Left lung (tissue), 10 donors: ENCODE measurements around the gene UBASH3A. TPM values are rescaled to one million over a fixed set of nuclear protein-coding genes. Genes with fewer than 3 reads are reported as not detected.

Experiments used
- ATAC-seq: fragments of 200-7000 bp; cut with Tn5 transposase; one replicate; pipeline ENCODE4 v1.9.1; 2020; ENCODE audit warnings: moderate library complexity
- DNase-seq, 4 donors: peaks; one replicate each; pipeline ENCODE4 v3.0.0-alpha.2; 2013 to 2020
- H3K27ac ChIP-seq, 2 donors: fragments of 200-600 bp; sonication (generic) in 1 of 2; one replicate each; pipeline versions ENCODE4 v1.5.0 to v1.8.0; 2020 to 2021
- H3K27me3 ChIP-seq, 2 donors: fragments of 200-600 bp; sonication (generic) in 1 of 2; one replicate each; pipeline versions ENCODE4 v1.5.0 to v1.8.0; 2020 to 2021
- H3K36me3 ChIP-seq, 2 donors: fragments of 200-600 bp; sonication (generic) in 1 of 2; one replicate each; pipeline versions ENCODE4 v1.5.0 to v1.8.0; 2020 to 2021
- H3K4me1 ChIP-seq, 2 donors: fragments of 200-600 bp; one replicate each; pipeline ENCODE4 v1.8.0; 2021
- H3K4me3 ChIP-seq, 2 donors: fragments of 200-600 bp; sonication (generic) in 1 of 2; one replicate each; pipeline versions ENCODE4 v1.5.0 to v1.8.0; 2020 to 2021; ENCODE audit warnings: mild to moderate bottlenecking in 1 of 2
- H3K9me3 ChIP-seq, 2 donors: fragments of 200-600 bp; sonication (generic) in 1 of 2; one replicate each; pipeline versions ENCODE4 v1.5.0 to v1.8.0; 2020 to 2021
- intact Hi-C, 2 donors: fragments of 100-400 bp; cut with DNase I; formaldehyde crosslinking; loops; one replicate each; pipeline versions ENCODE4 v1.11.2 to v1.14.2; 2022
- polyA plus RNA-seq, 6 donors: library from polyadenylated mRNA; unstranded; fragments of 120-200 nt; gene quantifications; one replicate each; pipeline ENCODE4 v1.2.1, GENCODE V29; 2013; ENCODE audit not compliant: insufficient read length in 6 of 6
- total RNA-seq, 2 donors: library from RNA; stranded (reverse); fragmentation: NEBNext Ultra II Directional; extraction: Animal tissue kit (Norgen Biotek cat#: 25700); gene quantifications; one replicate each; pipeline ENCODE4 v1.2.1, GENCODE V29; 2021
- TF ChIP-seq, protein P1 (sequence below), 2 donors: fragments of 200-600 bp; sonication (generic) in 1 of 2; IDR thresholded peaks; one replicate each; pipeline versions ENCODE4 v1.5.0 to v1.8.0; 2021; ENCODE audit warnings: antibody characterized with exemption in 2 of 2
- donor health status: DM: no; HTN: yes; CAD: no.
- donor health status: DM: no; HTN: no; CAD: no.

Gene UBASH3A
- total and polyA plus RNA-seq, 8 donors = 0.08 to 1.3 (median 0.24) TPM

DNA sequence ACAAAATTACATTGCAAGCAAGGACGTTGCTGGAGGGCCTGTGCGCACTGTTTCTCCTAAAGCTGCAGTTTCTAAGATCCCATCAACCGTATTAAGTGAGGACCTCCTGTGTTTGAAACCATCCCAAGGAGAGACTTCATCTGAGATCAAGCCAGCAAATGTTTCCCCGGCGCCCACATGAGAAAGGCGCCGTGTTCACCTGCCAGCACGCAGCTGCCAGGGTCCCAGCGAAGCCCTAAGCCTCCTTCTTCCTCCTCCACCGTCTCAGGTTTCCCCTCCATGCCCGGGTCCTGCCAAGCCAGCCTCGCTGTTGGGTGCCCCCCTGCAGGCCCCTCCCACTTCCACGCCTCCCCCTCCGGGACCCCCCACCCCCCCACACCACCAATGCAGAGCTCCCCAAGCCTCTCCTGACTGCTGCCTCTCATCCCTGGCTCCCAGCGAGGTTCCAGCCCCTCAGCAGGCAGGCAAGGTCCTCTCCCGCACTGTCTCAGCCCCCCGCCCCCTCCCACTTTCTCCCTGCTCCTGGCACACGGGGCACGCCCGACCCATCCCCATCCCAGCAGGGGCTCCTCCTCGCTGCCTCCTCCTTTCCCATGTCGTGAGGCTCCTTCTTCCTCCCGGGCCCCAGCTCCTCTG lies 28.7 kb upstream of the UBASH3A start:
- H3K9me3 ChIP-seq = no peaks in the 10 kb centered on the region
- DNase-seq (peak in 1 of 4 donors; percentile 57), ATAC-seq (no peak)
- H3K4me1 ChIP-seq = no peaks in the 10 kb centered on the region
- peaks cover 0 to 19% of the 10 kb centered on the region in 2 donors for H3K27me3 ChIP-seq
- H3K4me3 ChIP-seq = no peak overlapping the region
- no peaks in the 10 kb centered on the region for H3K36me3 ChIP-seq
- intact Hi-C loops = no loop called here
- no peak overlapping the region for H3K27ac ChIP-seq
- TF ChIP-seq, protein P1, sequence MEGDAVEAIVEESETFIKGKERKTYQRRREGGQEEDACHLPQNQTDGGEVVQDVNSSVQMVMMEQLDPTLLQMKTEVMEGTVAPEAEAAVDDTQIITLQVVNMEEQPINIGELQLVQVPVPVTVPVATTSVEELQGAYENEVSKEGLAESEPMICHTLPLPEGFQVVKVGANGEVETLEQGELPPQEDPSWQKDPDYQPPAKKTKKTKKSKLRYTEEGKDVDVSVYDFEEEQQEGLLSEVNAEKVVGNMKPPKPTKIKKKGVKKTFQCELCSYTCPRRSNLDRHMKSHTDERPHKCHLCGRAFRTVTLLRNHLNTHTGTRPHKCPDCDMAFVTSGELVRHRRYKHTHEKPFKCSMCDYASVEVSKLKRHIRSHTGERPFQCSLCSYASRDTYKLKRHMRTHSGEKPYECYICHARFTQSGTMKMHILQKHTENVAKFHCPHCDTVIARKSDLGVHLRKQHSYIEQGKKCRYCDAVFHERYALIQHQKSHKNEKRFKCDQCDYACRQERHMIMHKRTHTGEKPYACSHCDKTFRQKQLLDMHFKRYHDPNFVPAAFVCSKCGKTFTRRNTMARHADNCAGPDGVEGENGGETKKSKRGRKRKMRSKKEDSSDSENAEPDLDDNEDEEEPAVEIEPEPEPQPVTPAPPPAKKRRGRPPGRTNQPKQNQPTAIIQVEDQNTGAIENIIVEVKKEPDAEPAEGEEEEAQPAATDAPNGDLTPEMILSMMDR (IDR thresholded peaks at IDR 0.05) = no peak

DNA sequence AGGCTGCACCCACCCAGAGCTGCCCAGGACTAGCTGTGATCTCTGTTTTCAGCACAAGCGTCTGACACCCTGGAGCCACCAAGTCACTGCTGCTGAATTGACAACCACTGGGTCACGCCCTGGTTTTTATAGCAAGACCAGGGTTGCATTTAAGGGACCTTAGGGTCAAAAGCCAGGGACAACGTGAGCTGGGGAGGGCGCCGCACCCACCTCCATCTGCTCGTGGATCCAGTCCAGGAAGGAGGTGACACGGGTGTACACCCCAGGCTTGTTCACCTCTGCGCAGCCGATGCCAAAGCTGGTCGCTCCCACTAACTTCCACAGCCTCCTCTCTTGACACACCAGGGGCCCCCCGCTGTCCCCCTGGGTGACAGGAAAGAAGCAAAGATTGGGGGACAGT lies 28.2 kb upstream of the UBASH3A start:
- no peaks in the 10 kb centered on the region for H3K36me3 ChIP-seq
- H3K27me3 ChIP-seq = peaks cover 0 to 19% of the 10 kb centered on the region in 2 donors
- DNase-seq (peak in 1 of 4 donors; percentile 57), ATAC-seq (no peak)
- no peak overlapping the region for H3K4me3 ChIP-seq
- intact Hi-C loops = no loop called here
- H3K9me3 ChIP-seq = no peaks in the 10 kb centered on the region
- TF ChIP-seq, protein P1 (IDR thresholded peaks at IDR 0.05) = no peak
- no peak overlapping the region for H3K27ac ChIP-seq
- H3K4me1 ChIP-seq = no peaks in the 10 kb centered on the region

DNA sequence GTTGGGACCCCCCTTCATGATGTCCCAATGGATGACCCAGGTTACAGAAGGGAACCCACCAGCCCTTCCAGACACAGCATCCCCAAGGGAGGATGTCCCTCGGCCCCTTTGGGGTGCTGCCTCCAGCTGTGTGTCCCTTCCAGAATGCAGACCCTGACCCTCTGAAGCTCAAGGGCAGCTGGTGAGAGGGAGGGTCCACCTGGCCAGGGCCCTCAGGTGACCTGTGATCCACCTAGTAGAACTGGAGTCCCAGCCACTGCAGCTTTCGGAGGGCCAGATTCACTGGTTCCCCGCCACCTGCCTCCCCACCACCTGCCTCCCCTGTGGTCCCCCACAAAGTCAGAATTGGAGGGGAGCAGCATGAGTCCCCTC lies 27.8 kb upstream of the UBASH3A start:
- Histone ChIP-seq H3K4me1 (no peaks in the 10 kb centered on the region), H3K4me3 (no peak overlapping the region), H3K9me3 (no peaks in the 10 kb centered on the region), H3K36me3 (no peaks in the 10 kb centered on the region), H3K27ac (no peak overlapping the region), H3K27me3 (peaks cover 0 to 19% of the 10 kb centered on the region in 2 donors)
- DNase-seq = peak in 1 of 4 donors; percentile 32
- intact Hi-C loops = no loop called here
- TF ChIP-seq, protein P1 (IDR thresholded peaks at IDR 0.05) = no peak
- ATAC-seq = no peak

DNA sequence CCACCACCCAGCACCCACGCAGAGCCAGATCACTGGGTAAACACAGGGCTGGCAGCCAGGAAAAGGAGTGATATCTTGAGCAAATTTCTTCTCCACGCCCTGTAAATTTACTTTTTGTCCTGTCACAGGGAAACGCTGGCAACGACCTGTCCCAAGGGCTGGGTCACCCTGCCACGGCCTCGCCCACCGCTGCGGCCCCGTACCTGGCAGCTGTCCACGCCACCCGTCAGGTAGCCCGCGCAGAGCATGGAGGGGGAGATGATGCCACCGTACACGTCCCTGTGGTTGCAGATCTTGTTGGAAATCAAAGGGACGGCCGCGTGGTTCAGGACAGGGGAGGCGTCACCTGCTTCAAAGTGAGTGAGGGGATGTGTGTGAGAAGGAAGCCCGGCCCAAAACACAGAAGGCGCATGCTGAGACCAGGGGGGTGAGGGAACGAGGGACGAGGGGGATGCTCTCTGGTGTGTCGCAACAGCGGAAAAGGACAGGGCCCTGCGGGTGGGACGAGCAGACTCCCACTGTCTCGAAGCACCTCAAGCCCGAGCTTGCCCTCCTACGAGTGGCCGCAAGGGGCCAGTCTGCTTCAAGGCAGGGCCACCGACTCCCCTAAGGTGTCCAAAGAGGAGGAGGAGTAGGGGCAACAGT lies 27.2 kb upstream of the UBASH3A start:
- Histone ChIP-seq H3K27ac (no peak overlapping the region), H3K4me1 (no peaks in the 10 kb centered on the region), H3K9me3 (peaks cover 0 to 2% of the 10 kb centered on the region in 2 donors), H3K36me3 (no peaks in the 10 kb centered on the region), H3K4me3 (no peak overlapping the region), H3K27me3 (peaks cover 0 to 19% of the 10 kb centered on the region in 2 donors)
- TF ChIP-seq, protein P1 (IDR thresholded peaks at IDR 0.05) = no peak
- DNase-seq = peak in 2 of 4 donors; percentile 30 to 69
- intact Hi-C loops = no loop called here
- peak; percentile 70 for ATAC-seq

DNA sequence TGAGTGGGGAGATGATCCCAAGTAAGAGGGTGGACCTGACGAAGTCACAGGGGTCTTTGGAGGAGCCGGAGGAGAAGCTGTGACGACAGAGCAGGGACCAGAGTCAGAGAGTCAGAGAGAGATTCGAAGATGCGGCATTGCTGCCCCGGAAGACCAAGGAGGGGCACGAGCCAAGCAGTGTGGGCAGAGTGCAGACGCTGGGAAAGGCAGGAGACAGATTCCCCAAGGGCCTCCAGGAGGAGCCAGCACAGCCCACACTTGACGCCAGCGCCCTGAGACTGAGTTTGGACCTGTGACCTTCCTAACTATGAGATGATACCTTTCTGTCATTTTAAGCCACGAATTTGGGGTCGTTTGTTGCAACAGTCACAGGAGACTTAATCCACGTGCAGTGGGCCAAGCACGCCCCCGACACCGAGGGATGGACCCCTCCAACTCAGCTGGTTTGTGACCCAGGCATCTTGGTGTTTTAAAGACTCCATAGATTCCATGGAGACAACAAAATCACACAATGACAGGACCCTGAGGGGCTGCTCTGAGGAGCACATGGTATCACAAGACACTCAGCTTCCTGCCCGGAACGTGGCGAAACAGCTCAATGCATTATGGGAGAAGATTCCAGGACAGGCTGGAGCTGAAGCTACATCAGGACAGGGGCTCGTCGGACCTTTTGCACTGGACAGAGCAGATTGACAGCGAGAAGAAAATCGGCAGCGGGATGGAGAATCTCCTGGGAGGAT lies 26.3 kb upstream of the UBASH3A start:
- DNase-seq (peak in 1 of 4 donors; percentile 58), ATAC-seq (no peak)
- TF ChIP-seq, protein P1 (IDR thresholded peaks at IDR 0.05) = no peak
- H3K9me3 ChIP-seq = peaks cover 0 to 9% of the 10 kb centered on the region in 2 donors
- peaks cover 0 to 19% of the 10 kb centered on the region in 2 donors for H3K27me3 ChIP-seq
- H3K27ac ChIP-seq = no peak overlapping the region
- H3K36me3 ChIP-seq = no peaks in the 10 kb centered on the region
- no peak overlapping the region for H3K4me3 ChIP-seq
- no peaks in the 10 kb centered on the region for H3K4me1 ChIP-seq
- intact Hi-C loops = no loop called here
